Measurements from ENCODE around the gene LCP1.

The LCP1 gene

GRCh38 chr13:46169758-46170157 is 12.2 kb downstream of the LCP1 start:
- DNase-seq (ENCODE audit: extremely low read depth, insufficient read length): no peak
- TF ChIP-seq CTCF (IDR thresholded peaks at IDR 0.05; ENCODE audit: insufficient read depth, low read length, poor library complexity, severe bottlenecking): no peak
- Histone ChIP-seq H3K27me3 (replicated peaks; ENCODE audit: control insufficient read depth, insufficient read depth, low read length) (no peaks in the 10 kb centered on the region), H3K36me3 (ENCODE audit: control insufficient read depth, insufficient read depth, low read length) (peaks cover 6% of the 10 kb centered on the region), H3K4me3 (replicated peaks; ENCODE audit: low read depth, low read length) (peak overlapping the region; percentile 41)

- Histone ChIP-seq H3K36me3 (ENCODE audit: control insufficient read depth, insufficient read depth, low read length) (peaks cover 6% of the 10 kb centered on the region), H3K27me3 (replicated peaks; ENCODE audit: control insufficient read depth, insufficient read depth, low read length) (no peaks in the 10 kb centered on the region), H3K4me3 (replicated peaks; ENCODE audit: low read depth, low read length) (peak overlapping the region; percentile 69)
- TF ChIP-seq CTCF (IDR thresholded peaks at IDR 0.05; ENCODE audit: insufficient read depth, low read length, poor library complexity, severe bottlenecking): no peak
- DNase-seq (ENCODE audit: extremely low read depth, insufficient read length): no peak
These were observed 13.2 kb downstream of the LCP1 start for GRCh38 chr13:46168783-46169182.

GRCh38 chr13:46168341-46168740 is 13.6 kb downstream of the LCP1 start:
- Histone ChIP-seq H3K36me3 (ENCODE audit: control insufficient read depth, insufficient read depth, low read length) (peaks cover 6% of the 10 kb centered on the region), H3K4me3 (replicated peaks; ENCODE audit: low read depth, low read length) (peak overlapping the region; percentile 69), H3K27me3 (replicated peaks; ENCODE audit: control insufficient read depth, insufficient read depth, low read length) (no peaks in the 10 kb centered on the region)
- peak; percentile 55 for DNase-seq (ENCODE audit: extremely low read depth, insufficient read length)
- TF ChIP-seq CTCF (IDR thresholded peaks at IDR 0.05; ENCODE audit: insufficient read depth, low read length, poor library complexity, severe bottlenecking): no peak

GRCh38 chr13:46166947-46167610 is 14.9 kb downstream of the LCP1 start:
- H3K27me3 ChIP-seq (replicated peaks; ENCODE audit: control insufficient read depth, insufficient read depth, low read length): no peaks in the 10 kb centered on the region
- DNase-seq (ENCODE audit: extremely low read depth, insufficient read length): no peak
- no peak for TF ChIP-seq CTCF (IDR thresholded peaks at IDR 0.05; ENCODE audit: insufficient read depth, low read length, poor library complexity, severe bottlenecking)
- H3K36me3 ChIP-seq (ENCODE audit: control insufficient read depth, insufficient read depth, low read length): peaks cover 6% of the 10 kb centered on the region
- H3K4me3 ChIP-seq (replicated peaks; ENCODE audit: low read depth, low read length): peak overlapping the region; percentile 69

GRCh38 chr13:46166224-46166584 is 15.8 kb downstream of the LCP1 start:
- TF ChIP-seq CTCF (IDR thresholded peaks at IDR 0.05; ENCODE audit: insufficient read depth, low read length, poor library complexity, severe bottlenecking): no peak
- peaks cover 3% of the 10 kb centered on the region for H3K36me3 ChIP-seq (ENCODE audit: control insufficient read depth, insufficient read depth, low read length)

More at GRCh38 chr13:46166224-46166584, 15.8 kb downstream of the LCP1 start:
- no peak for DNase-seq (ENCODE audit: extremely low read depth, insufficient read length)
- Histone ChIP-seq H3K27me3 (replicated peaks; ENCODE audit: control insufficient read depth, insufficient read depth, low read length) (no peaks in the 10 kb centered on the region), H3K4me3 (replicated peaks; ENCODE audit: low read depth, low read length) (peak overlapping the region; percentile 69)

Measured in GM06990 (cell line).